Osteocyte (in vitro differentiated cells): ENCODE measurements around the gene PLA2G2A. TPM values are rescaled to one million over a fixed set of nuclear protein-coding genes. Genes with fewer than 3 reads are reported as not detected.
"Not testable (repeated sequence)": the region's sequence is repeated elsewhere in the genome, so short reads cannot be mapped to it uniquely, and the experiment has no call there.

Experiments used
- DNase-seq: peaks from one replicate; pipeline ENCODE4 v3.0.0; 2021; ENCODE audit warnings: mixed read lengths; ENCODE audit not compliant: unreplicated experiment; ENCODE audit errors: extremely low spot score
- H3K27ac Mint-ChIP-seq: one replicate; pipeline ENCODE4 v1.8.0; 2021; ENCODE audit warnings: mild to moderate bottlenecking, mixed read lengths; ENCODE audit not compliant: unreplicated experiment
- H3K27me3 Mint-ChIP-seq: one replicate; pipeline ENCODE4 v1.8.0; 2021; ENCODE audit warnings: mixed read lengths; ENCODE audit not compliant: unreplicated experiment
- H3K36me3 Mint-ChIP-seq: one replicate; pipeline ENCODE4 v1.8.0; 2021; ENCODE audit warnings: mixed read lengths; ENCODE audit not compliant: unreplicated experiment
- H3K4me1 Mint-ChIP-seq: one replicate; pipeline ENCODE4 v1.8.0; 2021; ENCODE audit warnings: mixed read lengths; ENCODE audit not compliant: unreplicated experiment
- H3K4me3 Mint-ChIP-seq: one replicate; pipeline ENCODE4 v1.8.0; 2021; ENCODE audit warnings: mild to moderate bottlenecking, moderate library complexity, mixed read lengths; ENCODE audit not compliant: unreplicated experiment
- H3K9me3 Mint-ChIP-seq: one replicate; pipeline ENCODE4 v1.8.0; 2021; ENCODE audit warnings: mixed read lengths; ENCODE audit not compliant: unreplicated experiment
- total RNA-seq: library from RNA; stranded (reverse); gene quantifications from 2 replicates; pipeline ENCODE4 v1.2.1, GENCODE V29; 2021
- TF ChIP-seq, protein P1 (sequence below): fragments of 200-600 bp; sonication (generic); IDR thresholded peaks from 2 replicates; pipeline ENCODE4 v1.5.0; 2021; ENCODE audit warnings: antibody characterized with exemption, mild to moderate bottlenecking, moderate library complexity

Gene PLA2G2A
- total RNA-seq, 1 donor from 2014 or later, result not detected

GRCh38 chr1:19934336-19934735 is 45.1 kb downstream of the PLA2G2A start:
- TF ChIP-seq, protein P1, sequence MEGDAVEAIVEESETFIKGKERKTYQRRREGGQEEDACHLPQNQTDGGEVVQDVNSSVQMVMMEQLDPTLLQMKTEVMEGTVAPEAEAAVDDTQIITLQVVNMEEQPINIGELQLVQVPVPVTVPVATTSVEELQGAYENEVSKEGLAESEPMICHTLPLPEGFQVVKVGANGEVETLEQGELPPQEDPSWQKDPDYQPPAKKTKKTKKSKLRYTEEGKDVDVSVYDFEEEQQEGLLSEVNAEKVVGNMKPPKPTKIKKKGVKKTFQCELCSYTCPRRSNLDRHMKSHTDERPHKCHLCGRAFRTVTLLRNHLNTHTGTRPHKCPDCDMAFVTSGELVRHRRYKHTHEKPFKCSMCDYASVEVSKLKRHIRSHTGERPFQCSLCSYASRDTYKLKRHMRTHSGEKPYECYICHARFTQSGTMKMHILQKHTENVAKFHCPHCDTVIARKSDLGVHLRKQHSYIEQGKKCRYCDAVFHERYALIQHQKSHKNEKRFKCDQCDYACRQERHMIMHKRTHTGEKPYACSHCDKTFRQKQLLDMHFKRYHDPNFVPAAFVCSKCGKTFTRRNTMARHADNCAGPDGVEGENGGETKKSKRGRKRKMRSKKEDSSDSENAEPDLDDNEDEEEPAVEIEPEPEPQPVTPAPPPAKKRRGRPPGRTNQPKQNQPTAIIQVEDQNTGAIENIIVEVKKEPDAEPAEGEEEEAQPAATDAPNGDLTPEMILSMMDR, result no peak
- Mint-ChIP-seq H3K27ac (no peak overlapping the region), H3K9me3 (no peaks in the 10 kb centered on the region), H3K27me3 (peaks cover 2% of the 10 kb centered on the region), H3K4me3 (no peak overlapping the region), H3K36me3 (no peaks in the 10 kb centered on the region), H3K4me1 (no peaks in the 10 kb centered on the region)
- no peak for DNase-seq

DNA sequence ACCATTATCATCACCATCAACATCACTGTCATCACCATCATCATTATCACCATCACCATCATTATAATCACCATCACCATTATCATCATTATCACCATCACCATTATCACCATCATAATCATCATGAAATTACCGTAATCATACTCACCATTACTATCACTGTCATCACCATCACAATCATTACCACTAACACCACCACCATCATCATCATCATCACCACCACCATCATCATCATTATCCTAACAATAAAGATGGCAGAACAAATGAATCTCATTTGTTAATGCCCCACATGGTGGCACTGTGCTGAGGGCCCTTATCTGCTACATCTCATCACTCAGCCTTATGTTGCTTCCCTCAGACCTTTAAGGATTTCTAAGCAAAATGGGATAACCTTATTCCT is 46.6 kb downstream of the PLA2G2A start:
- Mint-ChIP-seq H3K4me3 (no peak overlapping the region), H3K9me3 (no peaks in the 10 kb centered on the region), H3K27me3 (peaks cover 7% of the 10 kb centered on the region), H3K36me3 (no peaks in the 10 kb centered on the region), H3K27ac (no peak overlapping the region), H3K4me1 (no peaks in the 10 kb centered on the region)
- no peak for DNase-seq
- TF ChIP-seq, protein P1, result no peak

DNA sequence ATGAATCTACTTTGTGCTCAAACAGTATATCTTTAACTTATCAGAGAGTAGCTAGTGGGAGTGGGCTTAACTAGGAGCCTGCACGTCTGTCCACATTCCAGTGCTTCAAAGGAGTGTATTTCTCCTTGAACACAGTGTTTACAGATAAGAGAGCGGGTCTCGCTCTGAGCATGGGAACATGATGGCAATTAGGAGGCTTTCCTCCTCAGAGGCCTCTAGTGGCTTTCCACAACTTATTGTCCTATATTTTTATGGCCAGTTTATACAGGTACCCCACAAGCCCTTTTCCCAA is 52.3 kb downstream of the PLA2G2A start:
- not testable (repeated sequence) for H3K4me1 Mint-ChIP-seq, H3K4me3 Mint-ChIP-seq, H3K36me3 Mint-ChIP-seq, H3K9me3 Mint-ChIP-seq, DNase-seq, H3K27ac Mint-ChIP-seq
- H3K27me3 Mint-ChIP-seq, result peaks cover 12% of the 10 kb centered on the region

DNA sequence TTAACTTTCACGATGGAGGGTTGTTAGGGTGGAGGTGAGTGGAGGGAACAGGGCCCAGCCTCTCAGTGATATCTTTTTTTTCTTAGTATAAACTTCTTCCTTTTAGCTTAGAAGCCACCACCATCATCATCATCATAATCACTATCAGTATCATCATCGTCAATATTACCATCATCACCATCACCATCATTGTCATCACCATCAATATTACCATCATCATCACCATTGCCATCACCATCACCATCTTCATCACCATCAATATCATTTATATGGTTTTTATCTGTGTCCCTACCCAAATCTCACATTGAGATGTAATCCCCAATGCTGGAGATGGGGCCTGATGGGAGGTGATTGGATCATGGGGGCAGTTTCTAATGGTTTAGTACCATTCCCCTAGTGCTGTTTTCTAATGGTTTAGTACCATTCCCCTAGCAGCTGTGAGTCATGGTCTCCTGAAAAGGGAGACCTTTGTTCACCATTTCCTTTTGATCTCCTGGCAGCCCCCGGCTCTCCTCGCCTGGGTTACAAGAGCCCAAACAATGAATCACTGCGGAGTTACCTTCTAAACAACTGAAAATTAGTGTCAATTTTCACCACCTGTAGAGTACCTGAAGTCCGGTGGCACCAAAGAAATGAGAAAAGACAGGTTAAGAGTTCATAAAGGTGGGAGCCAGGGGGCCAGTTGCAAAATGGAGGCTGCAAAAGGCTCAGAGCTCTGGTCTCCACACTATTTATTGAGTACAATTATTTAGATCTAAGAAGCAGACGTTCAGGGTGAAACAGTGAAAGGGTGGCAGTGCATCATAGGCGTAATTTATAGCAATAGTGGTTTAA is 52.9 kb downstream of the PLA2G2A start:
- Mint-ChIP-seq H3K36me3 (no peaks in the 10 kb centered on the region), H3K27ac (no peak overlapping the region), H3K4me1 (no peaks in the 10 kb centered on the region), H3K27me3 (peaks cover 12% of the 10 kb centered on the region), H3K9me3 (no peaks in the 10 kb centered on the region), H3K4me3 (no peak overlapping the region)
- DNase-seq, result no peak
- TF ChIP-seq, protein P1, result no peak

Other genes with a start within 250 kb of the PLA2G2A start
- 12.1 and 14.3 TPM in 2 replicates for gene TMCO4, start 179.7 kb downstream of the PLA2G2A start, total RNA-seq
- gene RNF186, start 164.3 kb downstream of the PLA2G2A start, total RNA-seq, result not detected in 2 replicates
- gene OTUD3, start 97.2 kb downstream of the PLA2G2A start, total RNA-seq, result 9.4 and 11.4 TPM in 2 replicates
- gene PLA2G2E, start 56.0 kb downstream of the PLA2G2A start, total RNA-seq, result not detected in 2 replicates
- not detected in 2 replicates for gene PLA2G5, start 90.6 kb upstream of the PLA2G2A start, total RNA-seq
- not detected in 2 replicates for gene PLA2G2D, start 139.9 kb upstream of the PLA2G2A start, total RNA-seq
- not detected in 2 replicates for gene PLA2G2F, start 159.7 kb upstream of the PLA2G2A start, total RNA-seq
- gene UBXN10, start 206.5 kb upstream of the PLA2G2A start, total RNA-seq, result not detected in 2 replicates
- gene PLA2G2C, start 206.9 kb upstream of the PLA2G2A start, total RNA-seq, result not detected in 2 replicates